ENCODE measurements around the gene RENBP. TPM values are rescaled to one million over a fixed set of nuclear protein-coding genes. Genes with fewer than 3 reads are reported as not detected.

RENBP gene
- polyA plus RNA-seq, 3 donors, result 2.7 to 125 (median 3.8) TPM

DNA sequence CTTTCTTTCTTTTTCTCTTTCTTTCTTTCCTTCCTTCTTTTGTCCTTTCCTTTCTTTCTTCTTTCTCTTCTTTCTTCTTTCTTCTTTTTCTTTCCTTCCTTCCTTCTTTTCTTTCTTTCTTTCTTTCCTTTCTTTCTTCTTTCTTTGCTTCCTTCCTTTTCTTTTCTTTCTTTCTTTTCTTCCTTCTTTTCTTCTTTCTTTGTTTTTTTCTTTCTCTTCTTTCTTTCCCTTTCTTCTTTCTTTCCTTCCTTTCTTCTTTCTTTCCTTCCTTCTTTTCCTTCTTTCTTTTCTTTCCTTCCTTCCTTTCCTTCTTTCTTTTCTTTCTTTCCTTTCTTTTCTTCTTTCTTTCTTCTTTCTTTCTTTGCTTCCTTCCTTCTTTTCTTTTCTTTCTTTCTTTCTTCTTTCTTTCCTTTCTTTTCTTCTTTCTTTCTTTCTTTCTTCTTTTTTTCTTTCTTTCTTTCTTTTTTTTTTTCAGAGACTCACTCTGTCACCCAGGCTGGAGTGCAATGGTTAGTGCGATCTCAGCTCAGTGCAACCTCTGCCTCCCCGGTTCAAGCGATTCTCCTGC lies 46.7 kb upstream of the RENBP start:
- H3K9me3 ChIP-seq (replicated peaks in 1 of 2; ENCODE audit: control insufficient read depth in 1 of 2, insufficient read depth in 1 of 2, low read length in 2 of 2), result peaks cover 0 to 6% of the 10 kb centered on the region in 2 donors
- H3K27me3 ChIP-seq (ENCODE audit: control insufficient read depth in 2 of 2, insufficient read depth in 2 of 2, low read length in 2 of 2), result peaks cover 0 to under 1% of the 10 kb centered on the region in 2 donors
- peaks cover 12 to 15% of the 10 kb centered on the region in 2 donors for H3K4me1 ChIP-seq (ENCODE audit: control insufficient read depth in 1 of 2, insufficient read depth in 2 of 2, low read length in 2 of 2)
- H3K27ac Mint-ChIP-seq, result peak overlapping the region in 1 of 7 donors; percentile 31
- no CpG with 5 or more reads among the region's 3 CpGs for WGBS (ENCODE audit: insufficient coverage)
- no peak overlapping the region for H2AFZ ChIP-seq (ENCODE audit: insufficient read depth, low read depth, low read length, poor library complexity, severe bottlenecking)
- DNase-seq, result no peak
- no peaks in the 10 kb centered on the region for H3K36me3 Mint-ChIP-seq
- H3K4me3 Mint-ChIP-seq, result no peak overlapping the region
- peaks cover 0 to 61% (median 0%) of the 10 kb centered on the region in 3 donors for H3K27me3 Mint-ChIP-seq (ENCODE audit: low read depth in 3 of 3)
- H3K4me3 ChIP-seq (replicated peaks in 1 of 3; ENCODE audit: low read depth in 2 of 3, low read length in 3 of 3), result no peak overlapping the region
- peaks cover 11% of the 10 kb centered on the region for H3K4me1 Mint-ChIP-seq
- no peak overlapping the region for H3K4me2 ChIP-seq (replicated peaks; ENCODE audit: extremely low read depth, low read length, poor library complexity, severe bottlenecking)
- TF ChIP-seq, protein P1, sequence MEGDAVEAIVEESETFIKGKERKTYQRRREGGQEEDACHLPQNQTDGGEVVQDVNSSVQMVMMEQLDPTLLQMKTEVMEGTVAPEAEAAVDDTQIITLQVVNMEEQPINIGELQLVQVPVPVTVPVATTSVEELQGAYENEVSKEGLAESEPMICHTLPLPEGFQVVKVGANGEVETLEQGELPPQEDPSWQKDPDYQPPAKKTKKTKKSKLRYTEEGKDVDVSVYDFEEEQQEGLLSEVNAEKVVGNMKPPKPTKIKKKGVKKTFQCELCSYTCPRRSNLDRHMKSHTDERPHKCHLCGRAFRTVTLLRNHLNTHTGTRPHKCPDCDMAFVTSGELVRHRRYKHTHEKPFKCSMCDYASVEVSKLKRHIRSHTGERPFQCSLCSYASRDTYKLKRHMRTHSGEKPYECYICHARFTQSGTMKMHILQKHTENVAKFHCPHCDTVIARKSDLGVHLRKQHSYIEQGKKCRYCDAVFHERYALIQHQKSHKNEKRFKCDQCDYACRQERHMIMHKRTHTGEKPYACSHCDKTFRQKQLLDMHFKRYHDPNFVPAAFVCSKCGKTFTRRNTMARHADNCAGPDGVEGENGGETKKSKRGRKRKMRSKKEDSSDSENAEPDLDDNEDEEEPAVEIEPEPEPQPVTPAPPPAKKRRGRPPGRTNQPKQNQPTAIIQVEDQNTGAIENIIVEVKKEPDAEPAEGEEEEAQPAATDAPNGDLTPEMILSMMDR (IDR thresholded peaks at IDR 0.05), result peak; percentile 11
- no peak overlapping the region for H3K27ac ChIP-seq (ENCODE audit: low read depth in 1 of 2, low read length in 2 of 2)
- H4K20me1 ChIP-seq (ENCODE audit: insufficient read depth, low read length), result no peaks in the 10 kb centered on the region
- no peak overlapping the region for H3K9ac ChIP-seq (ENCODE audit: insufficient read depth, low read length, poor library complexity, severe bottlenecking)
- peaks cover 0 to 20% (median 4%) of the 10 kb centered on the region in 7 donors for H3K9me3 Mint-ChIP-seq
- H3K79me2 ChIP-seq (ENCODE audit: insufficient read depth, low read length), result no peaks in the 10 kb centered on the region
- no peaks in the 10 kb centered on the region for H3K36me3 ChIP-seq (replicated peaks in 1 of 2; ENCODE audit: control insufficient read depth in 1 of 2, insufficient read depth in 2 of 2, low read length in 2 of 2)
- intact Hi-C loops (cut with micrococcal nuclease), result no loop called here

DNA sequence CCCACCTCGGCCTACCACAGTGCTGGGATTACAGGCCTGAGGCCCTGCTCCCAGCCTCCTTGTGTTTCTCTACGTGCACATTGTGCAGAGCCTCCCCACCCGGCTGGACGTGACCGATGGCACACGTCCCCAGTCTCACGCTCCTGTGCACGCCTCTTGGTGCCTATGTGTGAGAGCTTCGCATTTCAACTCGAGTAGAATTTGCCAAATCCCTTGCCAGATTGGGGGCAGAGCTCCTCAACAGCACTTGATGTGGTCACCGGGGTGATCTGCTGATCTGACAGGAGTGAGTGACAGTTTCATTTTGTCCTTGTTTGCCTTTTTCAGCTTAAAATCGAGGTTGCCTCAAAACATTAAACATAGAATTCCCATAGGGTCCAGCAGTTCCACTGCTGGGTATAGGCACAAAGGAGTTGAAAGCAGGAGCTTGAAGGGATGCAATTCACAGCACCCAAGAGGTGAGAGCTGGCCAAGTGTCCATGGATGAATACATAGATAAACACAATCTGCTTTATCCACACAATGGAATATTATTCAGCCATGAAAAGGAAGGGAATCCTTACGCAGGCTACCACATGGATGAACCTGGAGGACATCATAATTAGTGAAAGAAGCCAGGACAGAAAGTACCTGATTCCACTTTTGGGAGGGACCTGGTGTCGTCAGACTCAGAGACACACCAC lies 45.7 kb upstream of the RENBP start:
- no peak overlapping the region for H2AFZ ChIP-seq (ENCODE audit: insufficient read depth, low read depth, low read length, poor library complexity, severe bottlenecking)
- H3K27me3 ChIP-seq (ENCODE audit: control insufficient read depth in 2 of 2, insufficient read depth in 2 of 2, low read length in 2 of 2), result no peaks in the 10 kb centered on the region
- TF ChIP-seq, protein P1 (IDR thresholded peaks at IDR 0.05), result no peak
- intact Hi-C loops (cut with micrococcal nuclease), result no loop called here
- Mint-ChIP-seq H3K27ac (peak overlapping the region in 2 of 7 donors; percentile 53 to 71), H3K27me3 (ENCODE audit: low read depth in 3 of 3) (peaks cover 0 to 63% (median 0%) of the 10 kb centered on the region in 3 donors), H3K9me3 (peaks cover 0 to 22% (median 4%) of the 10 kb centered on the region in 7 donors), H3K36me3 (no peaks in the 10 kb centered on the region), H3K4me3 (no peak overlapping the region), H3K4me1 (peaks cover 19% of the 10 kb centered on the region)
- H3K4me3 ChIP-seq (replicated peaks in 1 of 3; ENCODE audit: low read depth in 2 of 3, low read length in 3 of 3), result no peak overlapping the region
- H3K9me3 ChIP-seq (replicated peaks in 1 of 2; ENCODE audit: control insufficient read depth in 1 of 2, insufficient read depth in 1 of 2, low read length in 2 of 2), result peaks cover 0 to 6% of the 10 kb centered on the region in 2 donors
- no peak overlapping the region for H3K27ac ChIP-seq (ENCODE audit: low read depth in 1 of 2, low read length in 2 of 2)
- DNase-seq, result no peak
- H3K4me1 ChIP-seq (ENCODE audit: control insufficient read depth in 1 of 2, insufficient read depth in 2 of 2, low read length in 2 of 2), result peaks cover 22 to 24% of the 10 kb centered on the region in 2 donors
- H3K79me2 ChIP-seq (ENCODE audit: insufficient read depth, low read length), result no peaks in the 10 kb centered on the region
- H3K36me3 ChIP-seq (replicated peaks in 1 of 2; ENCODE audit: control insufficient read depth in 1 of 2, insufficient read depth in 2 of 2, low read length in 2 of 2), result no peaks in the 10 kb centered on the region
- no peak overlapping the region for H3K4me2 ChIP-seq (replicated peaks; ENCODE audit: extremely low read depth, low read length, poor library complexity, severe bottlenecking)
- no peaks in the 10 kb centered on the region for H4K20me1 ChIP-seq (ENCODE audit: insufficient read depth, low read length)
- WGBS (ENCODE audit: insufficient coverage), result 100% methylated on average over 2 of the region's 14 CpGs
- H3K9ac ChIP-seq (ENCODE audit: insufficient read depth, low read length, poor library complexity, severe bottlenecking), result no peak overlapping the region

Data from CD14-positive monocyte (primary cell).